HG03159 (cell line): ENCODE data around the gene METTL13.
"Not testable (repeated sequence)": the region's sequence is repeated elsewhere in the genome, so short reads cannot be mapped to it uniquely, and the experiment has no call there.

ENCODE experiments used
- ATAC-seq: cut with Tn5 transposase; IDR thresholded peaks from one replicate; pipeline ENCODE4 v1.9.1; 2021; ENCODE audit warnings: mild to moderate bottlenecking, moderate library complexity; ENCODE audit not compliant: unreplicated experiment

The METTL13 gene

GRCh38 chr1:171769171-171769570 lies 12.3 kb upstream of the METTL13 start:
- no peak for ATAC-seq

GRCh38 chr1:171769754-171770153 lies 11.7 kb upstream of the METTL13 start:
- ATAC-seq: no peak

GRCh38 chr1:171772312-171772711 lies 9.1 kb upstream of the METTL13 start:
- ATAC-seq: peak; percentile 53

- ATAC-seq: no peak
Measured at GRCh38 chr1:171780583-171781175, 781 bp upstream of the METTL13 start.

- no peak for ATAC-seq
Measured at GRCh38 chr1:171783816-171784530, 2.5 kb downstream of the METTL13 start.

GRCh38 chr1:171784784-171785183 lies 3.3 kb downstream of the METTL13 start:
- ATAC-seq: no peak

GRCh38 chr1:171785766-171786165 lies 4.3 kb downstream of the METTL13 start:
- no peak for ATAC-seq

- no peak for ATAC-seq
Measured at GRCh38 chr1:171786534-171786933, 5.1 kb downstream of the METTL13 start.

- ATAC-seq: no peak
Measured at GRCh38 chr1:171787686-171788480, 6.4 kb downstream of the METTL13 start.

GRCh38 chr1:171788696-171789095 lies 7.2 kb downstream of the METTL13 start:
- ATAC-seq: no peak

- no peak for ATAC-seq
Measured at GRCh38 chr1:171790318-171790717, 8.9 kb downstream of the METTL13 start.

GRCh38 chr1:171792656-171793369 lies 11.4 kb downstream of the METTL13 start:
- no peak for ATAC-seq

- ATAC-seq: no peak
Measured at GRCh38 chr1:171793636-171794035, 12.2 kb downstream of the METTL13 start.

- ATAC-seq: no peak
Measured at GRCh38 chr1:171794085-171794484, 12.6 kb downstream of the METTL13 start.

- no peak for ATAC-seq
Measured at GRCh38 chr1:171796592-171796991, 15.1 kb downstream of the METTL13 start.

GRCh38 chr1:171798311-171798710 lies 16.9 kb downstream of the METTL13 start:
- no peak for ATAC-seq

- no peak for ATAC-seq
Measured at GRCh38 chr1:171798765-171799164, 17.3 kb downstream of the METTL13 start.

- ATAC-seq: no peak
Measured at GRCh38 chr1:171799166-171799565, 17.7 kb downstream of the METTL13 start.

GRCh38 chr1:171799698-171800097 lies 18.2 kb downstream of the METTL13 start:
- not testable (repeated sequence) for ATAC-seq

- no peak for ATAC-seq
Measured at GRCh38 chr1:171800342-171800741, 18.9 kb downstream of the METTL13 start.

GRCh38 chr1:171800851-171801250 lies 19.4 kb downstream of the METTL13 start:
- ATAC-seq: no peak
